GM18499 (cell line): ENCODE measurements around the gene PRDM16.

Source experiments
- ATAC-seq: cut with Tn5 transposase; IDR thresholded peaks from one replicate; pipeline ENCODE4 v1.9.1; 2021; ENCODE audit warnings: moderate number of reproducible peaks; ENCODE audit not compliant: insufficient read depth, unreplicated experiment

Gene PRDM16

GRCh38 chr1:3031401-3032221 lies 37.4 kb upstream of the PRDM16 start:
- no peak for ATAC-seq

- no peak for ATAC-seq
Measured at GRCh38 chr1:3032371-3033039, 36.5 kb upstream of the PRDM16 start.

- ATAC-seq: no peak
Measured at GRCh38 chr1:3033040-3033789, 35.8 kb upstream of the PRDM16 start.

- ATAC-seq: no peak
Measured at GRCh38 chr1:3033790-3034090, 35.3 kb upstream of the PRDM16 start.

GRCh38 chr1:3034162-3034561 lies 34.8 kb upstream of the PRDM16 start:
- ATAC-seq: no peak

- ATAC-seq: no peak
Measured at GRCh38 chr1:3034728-3035562, 34.1 kb upstream of the PRDM16 start.

- no peak for ATAC-seq
Measured at GRCh38 chr1:3035563-3036446, 33.2 kb upstream of the PRDM16 start.

- ATAC-seq: no peak
Measured at GRCh38 chr1:3036447-3037280, 32.3 kb upstream of the PRDM16 start.

GRCh38 chr1:3037281-3038040 lies 31.5 kb upstream of the PRDM16 start:
- no peak for ATAC-seq

GRCh38 chr1:3038113-3038551 lies 30.9 kb upstream of the PRDM16 start:
- ATAC-seq: no peak

GRCh38 chr1:3038571-3039181 lies 30.3 kb upstream of the PRDM16 start:
- ATAC-seq: no peak

GRCh38 chr1:3040004-3040403 lies 29.0 kb upstream of the PRDM16 start:
- no peak for ATAC-seq

GRCh38 chr1:3042481-3042880 lies 26.5 kb upstream of the PRDM16 start:
- no peak for ATAC-seq

GRCh38 chr1:3049164-3049563 lies 19.8 kb upstream of the PRDM16 start:
- no peak for ATAC-seq

GRCh38 chr1:3049905-3050304 lies 19.1 kb upstream of the PRDM16 start:
- ATAC-seq: no peak

- ATAC-seq: no peak
Measured at GRCh38 chr1:3050603-3051002, 18.4 kb upstream of the PRDM16 start.
